K562 (cell line): Measurements from ENCODE around the gene NUDT1. TPM values are rescaled to one million over a fixed set of nuclear protein-coding genes. Genes with fewer than 3 reads are reported as not detected.

Experiments used
- ATAC-seq: fragments of 200-7000 bp; cut with Tn5 transposase; 3 replicates; pipeline ENCODE4 v1.9.1; 2020; ENCODE audit warnings: moderate library complexity
- BruUV-seq: library from RNA; stranded (reverse); fragments of 400-500 nt; replicated peaks from 2 replicates; lab custom pipeline; 2021; lab: Mats Ljungman, UMichigan
- CTCF ChIA-PET: fragments of 300-600 bp; formaldehyde crosslinking; extraction: SDS; loops from one replicate; lab custom pipeline; 2021; ENCODE audit warnings: low intra/inter-chr PET ratio; lab: Yijun Ruan, JAX
- POLR2A ChIA-PET: fragments of 300-600, 350-650 bp; sonication (Branson Sonifier 250); formaldehyde crosslinking; extraction: SDS; loops from one replicate; lab custom pipeline; 2021; ENCODE audit warnings: antibody characterized with exemption, inconsistent platforms; lab: Yijun Ruan, JAX
- DNase-seq, 4 experiments: peaks; one replicate each; pipeline versions ENCODE4 v3.0.0 to v3.0.0-alpha.2; 2011 to 2018; ENCODE audit warnings: low spot score in 3 of 4, mixed read lengths in 3 of 4; ENCODE audit errors: extremely low read depth in 1 of 4
- FAIRE-seq: peaks from 2 replicates; lab custom pipeline; 2011; peaks lifted over from hg19 to GRCh38; lab: Jason Lieb, UNC
- H2AFZ ChIP-seq: 2 replicates; pipeline ENCODE4 v1.6.0; 2011; ENCODE audit warnings: low read depth, low read length, control low read depth, inconsistent platforms
- H3K27ac ChIP-seq: fragments of 200-600 bp; 3 replicates; pipeline ENCODE4 v1.8.0; 2011; ENCODE audit warnings: low read depth, mild to moderate bottlenecking, control low read depth, inconsistent platforms, low read length, moderate library complexity, mixed read lengths; ENCODE audit errors: extremely low read depth
- H3K27me3 ChIP-seq, 2 experiments: fragments of 300-600 bp in 1 of 2; 2 replicates in 1 of 2; 3 replicates in 1 of 2; pipeline versions ENCODE4 v1.6.0 to v1.8.0; 2011; ENCODE audit warnings: inconsistent platforms in 2 of 2, low read length in 2 of 2, mild to moderate bottlenecking in 1 of 2, mixed read lengths in 1 of 2, moderate library complexity in 1 of 2; ENCODE audit not compliant: control insufficient read depth in 2 of 2, insufficient read depth in 2 of 2
- H3K36me3 ChIP-seq: fragments of 300-600 bp; 3 replicates; pipeline ENCODE4 v1.8.0; 2011; ENCODE audit warnings: mild to moderate bottlenecking, low read length, inconsistent platforms; ENCODE audit not compliant: control insufficient read depth, insufficient read depth
- H3K4me1 ChIP-seq, 2 experiments: fragments of 200-600 bp in 1 of 2; replicated peaks in 1 of 2; 2 replicates in 1 of 2; 3 replicates in 1 of 2; pipeline versions ENCODE4 v1.5.1 to v1.8.0; 2011; ENCODE audit warnings: inconsistent platforms in 2 of 2, low read length in 2 of 2, mild to moderate bottlenecking in 1 of 2, mixed read lengths in 1 of 2, moderate library complexity in 1 of 2; ENCODE audit not compliant: control insufficient read depth in 2 of 2, insufficient read depth in 2 of 2
- H3K4me2 ChIP-seq: 2 replicates; pipeline ENCODE4 v1.6.1; 2011; ENCODE audit warnings: low read length, control low read depth, inconsistent platforms, mixed read lengths; ENCODE audit not compliant: insufficient read depth
- H3K4me3 ChIP-seq: fragments of 200-600 bp; sonication (generic), shearing (Covaris generic); 2 replicates; pipeline ENCODE4 v1.5.1; 2016; ENCODE audit warnings: control low read depth, inconsistent platforms
- H3K79me2 ChIP-seq: fragments of 200-600 bp; 3 replicates; pipeline ENCODE4 v1.8.0; 2011; ENCODE audit warnings: low read length, inconsistent platforms; ENCODE audit not compliant: control insufficient read depth, insufficient read depth
- H3K9ac ChIP-seq, 2 experiments: 2 replicates each; pipeline versions ENCODE4 v1.6.0 to v1.6.1; 2011; ENCODE audit warnings: low read depth in 2 of 2, low read length in 2 of 2, control low read depth in 1 of 2, inconsistent platforms in 1 of 2, mild to moderate bottlenecking in 1 of 2, mixed read lengths in 1 of 2; ENCODE audit not compliant: insufficient read depth in 1 of 2
- H3K9me1 ChIP-seq: one replicate; pipeline ENCODE4 v1.6.0; 2011; ENCODE audit warnings: inconsistent platforms, mild to moderate bottlenecking, low read length, moderate library complexity; ENCODE audit not compliant: control insufficient read depth, insufficient read depth
- H3K9me3 ChIP-seq: replicated peaks from 2 replicates; pipeline ENCODE4 v1.5.1; 2011; ENCODE audit warnings: low read depth, low read length, inconsistent platforms; ENCODE audit not compliant: control insufficient read depth, insufficient read depth
- H4K20me1 ChIP-seq: replicated peaks from 2 replicates; pipeline ENCODE4 v1.6.1; 2011; ENCODE audit warnings: low read length, inconsistent platforms, mixed read lengths; ENCODE audit not compliant: control insufficient read depth, insufficient read depth
- ATF7 ChIP-seq: fragments of 450-650 bp; IDR thresholded peaks from 2 replicates; pipeline ENCODE4 v1.7.1; 2014; ENCODE audit warnings: mild to moderate bottlenecking, moderate library complexity
- KLF1 ChIP-seq: fragments of 450-650 bp; IDR thresholded peaks from 2 replicates; pipeline ENCODE4 v1.6.1; 2016; ENCODE audit warnings: missing genetic modification characterization, missing compliant biosample characterization
- KLF6 ChIP-seq: fragments of 250-450 bp; sonication (Bioruptor Pico); IDR thresholded peaks from 2 replicates; pipeline ENCODE4 v1.4.0; 2020; ENCODE audit warnings: mild to moderate bottlenecking, moderate library complexity, borderline replicate concordance
- POLR3G ChIP-seq: IDR thresholded peaks from 2 replicates; pipeline ENCODE4 v1.6.1; 2011; ENCODE audit not compliant: insufficient read length, insufficient replicate concordance; ENCODE audit errors: extremely low read depth
- RBM22 ChIP-seq: fragments of 200-400 bp; formaldehyde crosslinking; IDR thresholded peaks from 2 replicates; pipeline ENCODE4 v1.6.1; 2018; ENCODE audit warnings: low read length, low read depth; ENCODE audit not compliant: poor library complexity, severe bottlenecking
- SFPQ ChIP-seq: fragments of 200-400 bp; formaldehyde crosslinking; IDR thresholded peaks from 2 replicates; pipeline ENCODE4 v1.6.1; 2017; ENCODE audit warnings: mild to moderate bottlenecking, low read depth, low read length, moderate library complexity
- SMC3 ChIP-seq: conservative IDR thresholded peaks from 2 replicates; pipeline ENCODE4 v1.6.1; 2011; ENCODE audit warnings: low read depth, low read length, improper control_type of control experiment; ENCODE audit not compliant: insufficient read depth
- SOX6 ChIP-seq: fragments of 450-650 bp; IDR thresholded peaks from 2 replicates; pipeline ENCODE4 v1.6.1; 2014; ENCODE audit warnings: mild to moderate bottlenecking
- TAL1 ChIP-seq: fragments of 450-650 bp; IDR thresholded peaks from 2 replicates; pipeline ENCODE4 v1.6.1; 2016; ENCODE audit warnings: mild to moderate bottlenecking
- ZNF398 ChIP-seq: fragments of 250-450 bp; sonication (Bioruptor Pico); IDR thresholded peaks from 2 replicates; pipeline ENCODE4 v1.8.0; 2021; ENCODE audit warnings: moderate library complexity, mild to moderate bottlenecking, inconsistent platforms
- WGBS: fragments of 100-300 bp; shearing (Covaris generic); methylation state at CpG from one replicate; pipeline ENCODE4 v1.1.6; 2016; ENCODE audit warnings: low coverage, mixed read lengths; ENCODE audit not compliant: insufficient coverage; ENCODE audit errors: missing lambda C conversion rate; 5-methylcytosine and 5-hydroxymethylcytosine counted together
- in situ Hi-C: fragments of 300-500 bp; cut with MboI; formaldehyde crosslinking; loops from 4 replicates; pipeline ENCODE4 v1.15.0; 2018; ENCODE audit warnings: inconsistent platforms, mixed read lengths
- intact Hi-C: fragments of 100-400 bp; cut with micrococcal nuclease; formaldehyde crosslinking; loops from 2 replicates; pipeline ENCODE4 v1.14.2; 2022
- polyA plus RNA-seq, 8 experiments: library from polyadenylated mRNA; depleted of rRNA in 4 of 8; stranded (reverse) in 5 of 8; unstranded in 3 of 8; fragments of >200 nt; fragmentation: Nextera tagmentation in 2 of 8; fragmentation: Illumina TruSeq in 1 of 8; extraction: Ambion mirVana in 2 of 8; extraction: Trizol in 1 of 8; gene quantifications; 2 replicates each; pipeline versions ENCODE4 v1.2.1 to v1.2.3, GENCODE V29; 2011 to 2014; ENCODE audit warnings: inconsistent platforms in 1 of 8, missing spikeins in 1 of 8
- total RNA-seq, 7 experiments: library from RNA; depleted of rRNA in 6 of 7; stranded (reverse); fragments of >200 nt in 6 of 7; fragmentation: Illumina TruSeq in 2 of 7; extraction: Trizol in 2 of 7; gene quantifications; 2 replicates each; pipeline versions ENCODE4 v1.2.1 to v1.2.3, GENCODE V29; 2011 to 2021; ENCODE audit warnings: low replicate concordance in 1 of 7
- TF ChIP-seq, protein P1 (sequence below): fragments of 250-450 bp; sonication (Bioruptor Pico); IDR thresholded peaks from 2 replicates; pipeline ENCODE4 v1.4.0; 2020; ENCODE audit warnings: mild to moderate bottlenecking, moderate library complexity

Gene NUDT1
- total and polyA plus RNA-seq, 9 of the 15 experiments (the other 6 are each of a cell fraction or from before 2014, with no cell fraction given): 5.3 to 73.3 (median 29.6) TPM

DNA sequence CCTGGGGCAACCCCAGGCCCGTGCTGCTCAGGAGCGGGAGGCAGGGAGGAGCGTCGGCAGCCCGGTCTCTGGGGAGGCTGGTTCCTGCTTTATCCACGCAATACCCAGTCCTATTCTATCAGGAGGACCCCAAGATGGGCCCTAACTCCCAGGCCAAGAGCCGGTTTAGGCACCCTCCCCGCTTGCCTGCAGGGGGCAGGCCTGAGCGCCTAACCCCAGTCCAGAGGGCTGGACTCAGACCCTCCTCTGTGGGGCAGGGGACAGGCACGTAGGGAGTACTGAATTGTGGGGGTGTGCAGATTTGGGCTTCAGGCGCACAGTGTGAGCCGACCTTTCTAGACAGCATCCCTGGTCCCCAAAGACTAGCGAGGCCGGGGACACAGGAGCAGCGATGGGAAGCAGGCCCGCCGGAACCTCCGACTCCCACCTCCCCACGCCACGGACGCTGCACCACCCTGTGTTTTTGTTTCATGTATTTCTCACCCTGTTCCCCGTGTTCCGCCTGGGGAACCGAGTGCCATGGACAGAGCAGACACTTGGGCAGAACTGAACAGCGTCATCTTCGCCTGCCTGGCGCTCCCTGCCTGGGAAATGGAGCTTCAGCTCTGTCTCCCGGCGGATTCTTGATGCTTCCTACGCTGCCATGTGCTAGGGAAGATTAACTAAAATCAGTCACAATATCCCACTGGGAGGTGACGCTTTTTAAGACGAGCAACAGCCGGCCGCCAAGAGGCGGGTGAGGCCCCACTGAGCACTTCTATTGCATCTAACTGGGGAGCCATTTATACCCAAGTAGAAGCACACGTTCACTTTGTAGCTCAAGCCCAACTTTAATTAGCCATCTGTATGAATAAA is 5.3 kb downstream of the NUDT1 start:
- Histone ChIP-seq H3K4me3 (no peak overlapping the region), H3K9me1 (no peaks in the 10 kb centered on the region), H2AFZ (no peak overlapping the region), H3K36me3 (peaks cover 23% of the 10 kb centered on the region; the same call in 1 of the 3 replicates), H3K79me2 (peaks cover 11% of the 10 kb centered on the region; the same call in 2 of the 3 replicates), H3K4me2 (no peak overlapping the region), H3K9me3 (no peaks in the 10 kb centered on the region), H3K27ac (no peak overlapping the region), H3K9ac (peak overlapping the region in 1 of 2 experiments; percentile 61; a peak in 1 of 4 replicates), H3K27me3 (no peaks in the 10 kb centered on the region), H4K20me1 (no peaks in the 10 kb centered on the region), H3K4me1 (peaks cover 17 to 54% of the 10 kb centered on the region in 2 experiments; a peak in 3 of 5 replicates)
- peak; percentile 40 for FAIRE-seq
- 65% methylated on average over 23 of the region's 36 CpGs for WGBS
- intact Hi-C loops: no loop called here
- DNase-seq: peak; percentile 62 to 78 (median 72)
- no TSS peak for BruUV-seq
- in situ Hi-C loops: loop anchor here (5.0 kb wide), 1 partner anchor 100 kb away; no protein-coding TSS in a partner anchor
- peak; percentile 77 for ATAC-seq
- CTCF ChIA-PET: interaction anchor here (0.9 kb wide), 2 partner anchors 100 to 101 kb away, joined by 4 to 6 read pairs; no protein-coding TSS in a partner anchor
- POLR2A ChIA-PET: interaction anchor here (0.5 to 2.5 kb wide), 2 partner anchors 12 to 60 kb away, joined by 3 to 9 read pairs; no protein-coding TSS in a partner anchor
- peak; percentile 33; the same call in 1 of the 2 replicates for TF ChIP-seq SMC3
- TF ChIP-seq, protein P1, sequence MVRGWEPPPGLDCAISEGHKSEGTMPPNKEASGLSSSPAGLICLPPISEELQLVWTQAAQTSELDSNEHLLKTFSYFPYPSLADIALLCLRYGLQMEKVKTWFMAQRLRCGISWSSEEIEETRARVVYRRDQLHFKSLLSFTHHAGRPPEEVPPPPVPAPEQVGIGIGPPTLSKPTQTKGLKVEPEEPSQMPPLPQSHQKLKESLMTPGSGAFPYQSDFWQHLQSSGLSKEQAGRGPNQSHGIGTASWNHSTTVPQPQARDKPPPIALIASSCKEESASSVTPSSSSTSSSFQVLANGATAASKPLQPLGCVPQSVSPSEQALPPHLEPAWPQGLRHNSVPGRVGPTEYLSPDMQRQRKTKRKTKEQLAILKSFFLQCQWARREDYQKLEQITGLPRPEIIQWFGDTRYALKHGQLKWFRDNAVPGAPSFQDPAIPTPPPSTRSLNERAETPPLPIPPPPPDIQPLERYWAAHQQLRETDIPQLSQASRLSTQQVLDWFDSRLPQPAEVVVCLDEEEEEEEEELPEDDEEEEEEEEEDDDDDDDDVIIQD (CRISPR knock-in tag): no peak
- TF ChIP-seq RBM22: no peak
- TF ChIP-seq POLR3G: no peak
- TF ChIP-seq SOX6: no peak
- no peak for TF ChIP-seq ZNF398 (CRISPR knock-in tag)
- TF ChIP-seq KLF6 (CRISPR knock-in tag): no peak
- TF ChIP-seq KLF1: no peak
- no peak for TF ChIP-seq TAL1
- TF ChIP-seq ATF7: no peak
- no peak for TF ChIP-seq SFPQ
